Neutrophil (primary cell): Measurements from ENCODE around the gene MCM6.

ENCODE experiments used
- H3K27ac ChIP-seq: fragments of 200-600 bp; sonication (generic); 2 replicates; pipeline ENCODE4 v1.5.1; 2016; ENCODE audit warnings: mild to moderate bottlenecking, moderate library complexity
- H3K27me3 ChIP-seq: fragments of 200-600 bp; sonication (generic); 2 replicates; pipeline ENCODE4 v1.6.0; 2016; ENCODE audit warnings: mild to moderate bottlenecking
- H3K36me3 ChIP-seq: fragments of 200-600 bp; sonication (generic); 2 replicates; pipeline ENCODE4 v1.5.1; 2017
- H3K4me1 ChIP-seq, 2 experiments: fragments of 200-600 bp in 1 of 2; sonication (generic) in 1 of 2; 1 replicate in 1 of 2; 2 replicates in 1 of 2; pipeline versions ENCODE4 v1.5.1 to v1.6.1; 2013 to 2016; ENCODE audit warnings: low read depth in 1 of 2, low read length in 1 of 2, mild to moderate bottlenecking in 1 of 2, moderate library complexity in 1 of 2; ENCODE audit not compliant: control insufficient read depth in 1 of 2, insufficient read depth in 1 of 2
- H3K4me3 ChIP-seq, 2 experiments: fragments of 200-600 bp in 1 of 2; sonication (generic) in 1 of 2; 1 replicate in 1 of 2; 2 replicates in 1 of 2; pipeline ENCODE4 v1.5.1; 2013 to 2016; ENCODE audit warnings: low read depth in 1 of 2, low read length in 1 of 2, mild to moderate bottlenecking in 1 of 2, moderate library complexity in 1 of 2
- H3K9me3 ChIP-seq: fragments of 200-600 bp; sonication (generic); 2 replicates; pipeline ENCODE4 v1.5.1; 2016
- CTCF ChIP-seq: fragments of 200-600 bp; sonication (generic); IDR thresholded peaks from 2 replicates; pipeline ENCODE4 v1.5.1; 2016; ENCODE audit warnings: antibody characterized with exemption

MCM6 gene

GRCh38 chr2:135909976-135910375 lies 33.7 kb upstream of the MCM6 start:
- Histone ChIP-seq H3K27me3 (no peaks in the 10 kb centered on the region), H3K36me3 (peaks cover 25% of the 10 kb centered on the region), H3K4me1 (peaks cover 13 to 15% of the 10 kb centered on the region in 2 experiments), H3K27ac (no peak overlapping the region), H3K9me3 (no peaks in the 10 kb centered on the region), H3K4me3 (no peak overlapping the region)
- no peak for TF ChIP-seq CTCF

- Histone ChIP-seq H3K27me3 (no peaks in the 10 kb centered on the region), H3K4me1 (no peaks in the 10 kb centered on the region), H3K27ac (no peak overlapping the region), H3K36me3 (peaks cover 30% of the 10 kb centered on the region), H3K9me3 (no peaks in the 10 kb centered on the region), H3K4me3 (no peak overlapping the region)
- TF ChIP-seq CTCF: no peak
These were observed 29.4 kb upstream of the MCM6 start for GRCh38 chr2:135905679-135906078.

- no peaks in the 10 kb centered on the region for H3K9me3 ChIP-seq
- H3K4me1 ChIP-seq: peaks cover 0 to 3% of the 10 kb centered on the region in 2 experiments
- no peak overlapping the region for H3K27ac ChIP-seq
- TF ChIP-seq CTCF: no peak
- H3K4me3 ChIP-seq: no peak overlapping the region
- no peaks in the 10 kb centered on the region for H3K27me3 ChIP-seq
- H3K36me3 ChIP-seq: peaks cover 30% of the 10 kb centered on the region
These were observed 28.2 kb upstream of the MCM6 start for GRCh38 chr2:135904341-135904989.

GRCh38 chr2:135903650-135904049 lies 27.4 kb upstream of the MCM6 start:
- H3K4me3 ChIP-seq: no peak overlapping the region
- no peaks in the 10 kb centered on the region for H3K9me3 ChIP-seq
- TF ChIP-seq CTCF: no peak
- peaks cover 26% of the 10 kb centered on the region for H3K36me3 ChIP-seq
- H3K27me3 ChIP-seq: no peaks in the 10 kb centered on the region
- peaks cover 0 to 5% of the 10 kb centered on the region in 2 experiments for H3K4me1 ChIP-seq
- H3K27ac ChIP-seq: no peak overlapping the region

DNA sequence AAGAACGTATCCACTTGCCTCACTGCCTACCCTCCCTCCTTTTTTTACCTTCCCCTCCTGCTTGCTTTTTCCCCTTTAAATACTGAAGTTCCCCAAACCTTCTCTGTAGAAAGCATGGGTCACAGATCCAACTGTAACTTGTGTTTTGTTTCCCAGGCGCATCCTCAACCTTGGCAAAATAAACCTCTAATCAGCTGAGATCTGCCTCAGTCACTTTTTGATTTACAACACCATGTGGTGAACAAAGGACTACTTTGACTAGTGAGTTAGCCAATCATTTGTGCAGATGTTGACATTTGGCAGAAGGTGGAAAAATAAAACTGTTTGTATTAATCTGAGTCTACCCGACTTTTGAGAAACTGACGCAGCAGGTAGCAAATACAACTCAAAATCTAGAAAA lies 23.3 kb upstream of the MCM6 start:
- H3K36me3 ChIP-seq: peaks cover 5% of the 10 kb centered on the region
- TF ChIP-seq CTCF: no peak
- no peaks in the 10 kb centered on the region for H3K9me3 ChIP-seq
- H3K4me3 ChIP-seq: no peak overlapping the region
- peak overlapping the region; percentile 5 for H3K27ac ChIP-seq
- H3K27me3 ChIP-seq: no peaks in the 10 kb centered on the region
- H3K4me1 ChIP-seq: peaks cover 4 to 12% of the 10 kb centered on the region in 2 experiments
